ENCODE measurements around the gene GDA. TPM values are rescaled to one million over a fixed set of nuclear protein-coding genes. Genes with fewer than 3 reads are reported as not detected.

Gene GDA
- total and polyA plus RNA-seq, 2 of the 4 experiments (the other 2 are of a cell fraction), result not detected

GRCh38 chr9:72154468-72155285, 5.4 kb downstream of the GDA start (continued):
- TF ChIP-seq RAD21 (IDR thresholded peaks at IDR 0.05; ENCODE audit: low read length), result no peak

- Histone ChIP-seq H4K5ac (ENCODE audit: low read depth, low read length) (no peak overlapping the region), H3K23ac (ENCODE audit: low read depth, low read length) (no peak overlapping the region), H4K8ac (ENCODE audit: low read depth in 2 of 2, low read length in 2 of 2) (no peak overlapping the region), H4K91ac (ENCODE audit: insufficient read depth, low read depth, low read length) (no peak overlapping the region), H3K4me1 (ENCODE audit: control insufficient read depth, insufficient read depth, low read length) (no peaks in the 10 kb centered on the region), H2BK5ac (ENCODE audit: low read depth, low read length, poor library complexity, severe bottlenecking) (no peak overlapping the region), H3K27ac (ENCODE audit: insufficient read depth, low read length) (no peak overlapping the region), H3K79me1 (ENCODE audit: low read depth in 1 of 2, low read length in 2 of 2) (no peaks in the 10 kb centered on the region), H3K56ac (ENCODE audit: extremely low read depth, insufficient read depth, low read length) (no peak overlapping the region), H2BK20ac (ENCODE audit: low read depth, low read length) (no peak overlapping the region), H2AK9ac (replicated peaks; ENCODE audit: low read depth, low read length, poor library complexity) (no peak overlapping the region), H3K18ac (ENCODE audit: low read depth, low read length) (no peak overlapping the region), H2AFZ (replicated peaks; ENCODE audit: low read length, poor library complexity) (no peak overlapping the region), H3K4me3 (ENCODE audit: insufficient read depth, low read depth, low read length) (no peak overlapping the region), H3K4ac (ENCODE audit: low read depth, low read length) (no peak overlapping the region), H2AK5ac (ENCODE audit: low read depth, low read length) (no peak overlapping the region), H3K36me3 (ENCODE audit: control insufficient read depth, insufficient read depth, low read length) (no peaks in the 10 kb centered on the region), H3K27me3 (ENCODE audit: control insufficient read depth, insufficient read depth, low read length) (no peaks in the 10 kb centered on the region), H3K9ac (ENCODE audit: low read depth, low read length) (no peak overlapping the region), H4K20me1 (ENCODE audit: insufficient read depth, low read length) (no peaks in the 10 kb centered on the region), H2BK120ac (ENCODE audit: low read depth, low read length) (no peak overlapping the region), H3K9me3 (ENCODE audit: control insufficient read depth, insufficient read depth, low read length) (no peaks in the 10 kb centered on the region), H3K4me2 (ENCODE audit: low read depth, low read length) (no peak overlapping the region), H3K14ac (replicated peaks; ENCODE audit: low read depth, low read length) (no peak overlapping the region), H3K9me1 (ENCODE audit: insufficient read depth, low read length) (no peaks in the 10 kb centered on the region), H2BK15ac (ENCODE audit: low read depth, low read length) (no peak overlapping the region)
- ChIA-PET CTCF (no interaction called here), POLR2A (ENCODE audit: unreplicated experiment) (no interaction called here)
- intact Hi-C loops (cut with micrococcal nuclease), result no loop called here
- ATAC-seq (ENCODE audit: low read depth), result no peak
- dilution Hi-C loops (cut with HindIII; ENCODE audit: low sequenced_read_pairs, unreplicated experiment), result no loop called here
- 57% methylated on average over 1 of the region's 2 CpGs; no CpG with 5 or more reads in 1 of the 2 experiments for WGBS, 2 experiments (ENCODE audit: extremely low coverage in 2 of 2, insufficient read length in 1 of 2)
- in situ Hi-C loops (cut with MboI; ENCODE audit: low sequenced_read_pairs), result no loop called here
- TF ChIP-seq CHD1 (IDR thresholded peaks at IDR 0.05; ENCODE audit: low read depth, low read length), result no peak
- no peak for TF ChIP-seq POLR2A (IDR thresholded peaks at IDR 0.05; ENCODE audit: low read depth, low read length)
- TF ChIP-seq RFX5 (IDR thresholded peaks at IDR 0.05; ENCODE audit: low read depth, low read length), result no peak
- TF ChIP-seq FOS (IDR thresholded peaks at IDR 0.05; ENCODE audit: low read depth, low read length), result no peak
- no peak for TF ChIP-seq MXI1 (IDR thresholded peaks at IDR 0.05; ENCODE audit: borderline replicate concordance, low read depth, low read length)
- TF ChIP-seq SMC3 (IDR thresholded peaks at IDR 0.05; ENCODE audit: low read depth, low read length), result no peak
- TF ChIP-seq MAZ (IDR thresholded peaks at IDR 0.05; ENCODE audit: borderline replicate concordance, low read depth, low read length), result no peak
- no peak for DNase-seq
- no TSS peak for BruUV-seq (replicated peaks)
These were observed 6.1 kb downstream of the GDA start for GRCh38 chr9:72155301-72155700.
